D721Med (cell line): ENCODE measurements around the gene DCN.
A peak's percentile ranks its signal among the peaks of the same experiment; 100 is the strongest.

Source experiments
- DNase-seq: peaks from one replicate; pipeline ENCODE4 v3.0.0; 2011; ENCODE audit warnings: low spot score; ENCODE audit not compliant: insufficient read length
- FAIRE-seq: peaks from 2 replicates; lab custom pipeline; 2011; peaks lifted over from hg19 to GRCh38; lab: Jason Lieb, UNC
- CTCF ChIP-seq: IDR thresholded peaks from 2 replicates; pipeline ENCODE4 v1.5.1; 2012; ENCODE audit warnings: mild to moderate bottlenecking, control low read depth; ENCODE audit not compliant: insufficient read depth; ENCODE audit errors: missing control alignments

DCN gene

GRCh38 chr12:91204421-91204820 is 21.8 kb upstream of the DCN start:
- no peak for TF ChIP-seq CTCF
- DNase-seq (no peak), FAIRE-seq (no peak)

GRCh38 chr12:91203610-91204009 is 21.0 kb upstream of the DCN start:
- TF ChIP-seq CTCF = no peak
- DNase-seq (no peak), FAIRE-seq (peak; percentile 32)

GRCh38 chr12:91202390-91202789 is 19.8 kb upstream of the DCN start:
- no peak for FAIRE-seq
- no peak for DNase-seq
- no peak for TF ChIP-seq CTCF

- no peak for FAIRE-seq
- DNase-seq = no peak
- TF ChIP-seq CTCF = no peak
These were observed 13.8 kb upstream of the DCN start for GRCh38 chr12:91196436-91196835.

- no peak for FAIRE-seq
- no peak for TF ChIP-seq CTCF
- no peak for DNase-seq
These were observed 11.9 kb upstream of the DCN start for GRCh38 chr12:91194500-91194899.

- no peak for FAIRE-seq
- DNase-seq = no peak
- TF ChIP-seq CTCF = no peak
These were observed 9.0 kb upstream of the DCN start for GRCh38 chr12:91191513-91192111.

- no peak for DNase-seq
These were observed 6.9 kb upstream of the DCN start for GRCh38 chr12:91189516-91189915.

More at GRCh38 chr12:91189516-91189915, 6.9 kb upstream of the DCN start:
- TF ChIP-seq CTCF = no peak
- FAIRE-seq = no peak
